Right atrium auricular region (tissue), 2 donors: ENCODE results near the gene SMIM41. TPM values are rescaled to one million over a fixed set of nuclear protein-coding genes. Genes with fewer than 3 reads are reported as not detected.

Experiments
- DNase-seq: peaks from one replicate; pipeline ENCODE4 v3.0.0-alpha.2; 2019; ENCODE audit warnings: low spot score
- H3K27ac ChIP-seq, 2 donors: fragments of 200-600 bp; sonication (generic); 1 replicate in 1 of 2; 2 replicates in 1 of 2; pipeline ENCODE4 v1.5.1; 2016 to 2019
- H3K27me3 ChIP-seq, 2 donors: fragments of 200-600 bp; sonication (generic); one replicate each; pipeline versions ENCODE4 v1.5.1 to v1.6.0; 2017 to 2019
- H3K36me3 ChIP-seq: fragments of 200-600 bp; sonication (generic); one replicate; pipeline ENCODE4 v1.5.1; 2016
- H3K4me1 ChIP-seq, 2 donors: fragments of 200-600 bp; sonication (generic); one replicate each; pipeline versions ENCODE4 v1.5.1 to v1.6.0; 2017 to 2019
- H3K4me3 ChIP-seq, 2 donors: fragments of 200-600 bp; sonication (generic); 1 replicate in 1 of 2; 2 replicates in 1 of 2; pipeline ENCODE4 v1.5.1; 2017 to 2019; ENCODE audit warnings: mild to moderate bottlenecking in 1 of 2, moderate library complexity in 1 of 2
- H3K9me3 ChIP-seq, 2 donors: fragments of 200-600 bp; sonication (generic); one replicate each; pipeline ENCODE4 v1.5.1; 2019
- CTCF ChIP-seq, 2 donors: fragments of 200-600 bp; sonication (generic); IDR thresholded peaks; one replicate each; pipeline ENCODE4 v1.5.1; 2019; ENCODE audit warnings: antibody characterized with exemption in 2 of 2
- total RNA-seq, 2 donors: library from RNA; depleted of rRNA; stranded (reverse); fragments of >200 nt; gene quantifications; one replicate each; pipeline ENCODE4 v1.1.0, GENCODE V29; 2016

Gene SMIM41
- total RNA-seq, 2 donors from 2014 or later: 0.44 to 3.2 TPM

GRCh38 chr12:52130711-52131110 is 51.2 kb downstream of the SMIM41 start:
- no peak overlapping the region for H3K4me3 ChIP-seq
- H3K4me1 ChIP-seq: peaks cover 0 to 21% of the 10 kb centered on the region in 2 donors
- TF ChIP-seq CTCF (IDR thresholded peaks at IDR 0.05): no peak
- H3K27me3 ChIP-seq: no peaks in the 10 kb centered on the region
- H3K27ac ChIP-seq: no peak overlapping the region
- H3K36me3 ChIP-seq: no peaks in the 10 kb centered on the region
- no peak for DNase-seq
- H3K9me3 ChIP-seq: no peaks in the 10 kb centered on the region

- H3K4me1 ChIP-seq: peaks cover 0 to 2% of the 10 kb centered on the region in 2 donors
- H3K36me3 ChIP-seq: no peaks in the 10 kb centered on the region
- no peak overlapping the region for H3K27ac ChIP-seq
- DNase-seq: no peak
- no peaks in the 10 kb centered on the region for H3K9me3 ChIP-seq
- H3K27me3 ChIP-seq: no peaks in the 10 kb centered on the region
- no peak for TF ChIP-seq CTCF (IDR thresholded peaks at IDR 0.05)
- H3K4me3 ChIP-seq: no peak overlapping the region
These were observed 53.3 kb downstream of the SMIM41 start for GRCh38 chr12:52132754-52133161.

GRCh38 chr12:52137746-52138145 is 58.2 kb downstream of the SMIM41 start:
- no peak for TF ChIP-seq CTCF (IDR thresholded peaks at IDR 0.05)
- Histone ChIP-seq H3K9me3 (no peaks in the 10 kb centered on the region), H3K4me3 (no peak overlapping the region), H3K27me3 (no peaks in the 10 kb centered on the region), H3K27ac (no peak overlapping the region), H3K4me1 (no peaks in the 10 kb centered on the region), H3K36me3 (no peaks in the 10 kb centered on the region)
- no peak for DNase-seq

- no peaks in the 10 kb centered on the region for H3K36me3 ChIP-seq
- H3K4me3 ChIP-seq: no peak overlapping the region
- no peak overlapping the region for H3K27ac ChIP-seq
- H3K27me3 ChIP-seq: no peaks in the 10 kb centered on the region
- no peaks in the 10 kb centered on the region for H3K9me3 ChIP-seq
- no peaks in the 10 kb centered on the region for H3K4me1 ChIP-seq
- no peak for DNase-seq
- no peak for TF ChIP-seq CTCF (IDR thresholded peaks at IDR 0.05)
These were observed 59.6 kb downstream of the SMIM41 start for GRCh38 chr12:52139147-52139546.

GRCh38 chr12:52139579-52140062 is 60.1 kb downstream of the SMIM41 start:
- peak in 1 of 2 donors; percentile 65 for TF ChIP-seq CTCF (IDR thresholded peaks at IDR 0.05)
- H3K4me3 ChIP-seq: no peak overlapping the region
- H3K36me3 ChIP-seq: no peaks in the 10 kb centered on the region
- no peaks in the 10 kb centered on the region for H3K9me3 ChIP-seq
- no peak overlapping the region for H3K27ac ChIP-seq
- no peaks in the 10 kb centered on the region for H3K4me1 ChIP-seq
- H3K27me3 ChIP-seq: no peaks in the 10 kb centered on the region
- no peak for DNase-seq

- no peaks in the 10 kb centered on the region for H3K27me3 ChIP-seq
- no peaks in the 10 kb centered on the region for H3K9me3 ChIP-seq
- H3K36me3 ChIP-seq: no peaks in the 10 kb centered on the region
- DNase-seq: no peak
- H3K4me3 ChIP-seq: no peak overlapping the region
- peaks cover 0 to under 1% of the 10 kb centered on the region in 2 donors for H3K4me1 ChIP-seq
- no peak for TF ChIP-seq CTCF (IDR thresholded peaks at IDR 0.05)
- H3K27ac ChIP-seq: no peak overlapping the region
These were observed 61.8 kb downstream of the SMIM41 start for GRCh38 chr12:52141306-52141705.
